Measurements from ENCODE around the gene JAZF1.

JAZF1 gene

GRCh38 chr7:28046035-28046434 lies 134.6 kb downstream of the JAZF1 start:
- Histone ChIP-seq H3K36me3 (ENCODE audit: control insufficient read depth, low read length) (no peaks in the 10 kb centered on the region), H3K4me3 (ENCODE audit: low read length) (no peak overlapping the region)

GRCh38 chr7:28045592-28045991 lies 135.0 kb downstream of the JAZF1 start:
- Histone ChIP-seq H3K36me3 (ENCODE audit: control insufficient read depth, low read length) (no peaks in the 10 kb centered on the region), H3K4me3 (ENCODE audit: low read length) (no peak overlapping the region), H3K9me3 (ENCODE audit: control insufficient read depth, insufficient read depth, low read length) (no peaks in the 10 kb centered on the region), H3K4me2 (ENCODE audit: low read length) (no peak overlapping the region), H3K27me3 (ENCODE audit: control insufficient read depth, low read length) (no peaks in the 10 kb centered on the region), H3F3A (ENCODE audit: control insufficient read depth, insufficient read depth) (no peaks in the 10 kb centered on the region), H3K27ac (ENCODE audit: low read depth, low read length) (no peak overlapping the region), H3K4me1 (ENCODE audit: control insufficient read depth, low read length) (peaks cover 3% of the 10 kb centered on the region; the same call in 1 of the 2 replicates), H3K79me2 (ENCODE audit: control insufficient read depth, low read length) (peaks cover 16% of the 10 kb centered on the region), H4K20me1 (ENCODE audit: control insufficient read depth, insufficient read depth, low read depth, low read length) (0 out of 2 replicates have a peak, but pooled peaks cover 5% of the 10 kb centered on the region), H3K9me2 (replicated peaks; ENCODE audit: control insufficient read depth, low read length) (no peaks in the 10 kb centered on the region)
- TF ChIP-seq, protein P1, sequence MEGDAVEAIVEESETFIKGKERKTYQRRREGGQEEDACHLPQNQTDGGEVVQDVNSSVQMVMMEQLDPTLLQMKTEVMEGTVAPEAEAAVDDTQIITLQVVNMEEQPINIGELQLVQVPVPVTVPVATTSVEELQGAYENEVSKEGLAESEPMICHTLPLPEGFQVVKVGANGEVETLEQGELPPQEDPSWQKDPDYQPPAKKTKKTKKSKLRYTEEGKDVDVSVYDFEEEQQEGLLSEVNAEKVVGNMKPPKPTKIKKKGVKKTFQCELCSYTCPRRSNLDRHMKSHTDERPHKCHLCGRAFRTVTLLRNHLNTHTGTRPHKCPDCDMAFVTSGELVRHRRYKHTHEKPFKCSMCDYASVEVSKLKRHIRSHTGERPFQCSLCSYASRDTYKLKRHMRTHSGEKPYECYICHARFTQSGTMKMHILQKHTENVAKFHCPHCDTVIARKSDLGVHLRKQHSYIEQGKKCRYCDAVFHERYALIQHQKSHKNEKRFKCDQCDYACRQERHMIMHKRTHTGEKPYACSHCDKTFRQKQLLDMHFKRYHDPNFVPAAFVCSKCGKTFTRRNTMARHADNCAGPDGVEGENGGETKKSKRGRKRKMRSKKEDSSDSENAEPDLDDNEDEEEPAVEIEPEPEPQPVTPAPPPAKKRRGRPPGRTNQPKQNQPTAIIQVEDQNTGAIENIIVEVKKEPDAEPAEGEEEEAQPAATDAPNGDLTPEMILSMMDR (IDR thresholded peaks at IDR 0.05; ENCODE audit: low read depth, low read length, poor library complexity, severe bottlenecking): no peak
- no peak for TF ChIP-seq EZH2phosphoT487 (IDR thresholded peaks at IDR 0.05; ENCODE audit: borderline replicate concordance, low read length)

More at GRCh38 chr7:28046035-28046434, 134.6 kb downstream of the JAZF1 start:
- Histone ChIP-seq H3K9me2 (replicated peaks; ENCODE audit: control insufficient read depth, low read length) (no peaks in the 10 kb centered on the region), H3K4me2 (ENCODE audit: low read length) (no peak overlapping the region), H3K4me1 (ENCODE audit: control insufficient read depth, low read length) (peaks cover 3% of the 10 kb centered on the region; the same call in 1 of the 2 replicates), H4K20me1 (ENCODE audit: control insufficient read depth, insufficient read depth, low read depth, low read length) (0 out of 2 replicates have a peak, but pooled peaks cover 5% of the 10 kb centered on the region), H3K9me3 (ENCODE audit: control insufficient read depth, insufficient read depth, low read length) (no peaks in the 10 kb centered on the region), H3K79me2 (ENCODE audit: control insufficient read depth, low read length) (peaks cover 16% of the 10 kb centered on the region), H3F3A (ENCODE audit: control insufficient read depth, insufficient read depth) (no peaks in the 10 kb centered on the region), H3K27me3 (ENCODE audit: control insufficient read depth, low read length) (no peaks in the 10 kb centered on the region), H3K27ac (ENCODE audit: low read depth, low read length) (no peak overlapping the region)
- TF ChIP-seq EZH2phosphoT487 (IDR thresholded peaks at IDR 0.05; ENCODE audit: borderline replicate concordance, low read length): no peak
- TF ChIP-seq, protein P1 (IDR thresholded peaks at IDR 0.05; ENCODE audit: low read depth, low read length, poor library complexity, severe bottlenecking): no peak

DNA sequence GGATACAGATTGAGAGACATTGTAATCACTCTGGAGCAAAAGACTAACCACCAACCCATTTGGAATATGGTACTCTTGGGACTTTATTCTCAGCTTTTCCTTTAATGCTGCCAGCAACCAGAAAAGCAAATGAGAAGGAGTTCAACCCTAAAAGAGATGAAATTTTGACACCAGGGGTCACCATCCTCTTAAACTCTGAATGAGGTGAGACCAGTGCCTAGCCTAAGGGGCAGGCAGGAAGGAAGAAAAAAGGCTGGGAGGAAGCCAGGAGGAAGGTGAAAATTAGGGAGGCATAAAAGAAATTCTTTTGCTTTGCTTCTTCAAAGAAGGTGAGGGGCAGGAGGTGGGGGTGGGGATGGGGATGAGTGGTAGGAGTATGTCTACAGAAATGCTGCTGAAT lies 135.8 kb downstream of the JAZF1 start:
- no peaks in the 10 kb centered on the region for H3K36me3 ChIP-seq (ENCODE audit: control insufficient read depth, low read length)
- 0 out of 2 replicates have a peak, but pooled peaks cover 5% of the 10 kb centered on the region for H4K20me1 ChIP-seq (ENCODE audit: control insufficient read depth, insufficient read depth, low read depth, low read length)
- no peaks in the 10 kb centered on the region for H3F3A ChIP-seq (ENCODE audit: control insufficient read depth, insufficient read depth)
- no peaks in the 10 kb centered on the region for H3K27me3 ChIP-seq (ENCODE audit: control insufficient read depth, low read length)
- H3K9me3 ChIP-seq (ENCODE audit: control insufficient read depth, insufficient read depth, low read length): no peaks in the 10 kb centered on the region
- no peaks in the 10 kb centered on the region for H3K9me2 ChIP-seq (replicated peaks; ENCODE audit: control insufficient read depth, low read length)
- H3K4me1 ChIP-seq (ENCODE audit: control insufficient read depth, low read length): peaks cover 3% of the 10 kb centered on the region; the same call in 1 of the 2 replicates
- H3K79me2 ChIP-seq (ENCODE audit: control insufficient read depth, low read length): peaks cover 15% of the 10 kb centered on the region
- H3K27ac ChIP-seq (ENCODE audit: low read depth, low read length): no peak overlapping the region
- TF ChIP-seq EZH2phosphoT487 (IDR thresholded peaks at IDR 0.05; ENCODE audit: borderline replicate concordance, low read length): no peak
- TF ChIP-seq, protein P1 (IDR thresholded peaks at IDR 0.05; ENCODE audit: low read depth, low read length, poor library complexity, severe bottlenecking): no peak
- no peak overlapping the region for H3K4me3 ChIP-seq (ENCODE audit: low read length)
- H3K4me2 ChIP-seq (ENCODE audit: low read length): no peak overlapping the region

Data from DOHH2 (cell line).